NCI-H128 (cell line): ENCODE measurements around the gene STX17.
"Not testable (repeated sequence)": the region's sequence is repeated elsewhere in the genome, so short reads cannot be mapped to it uniquely, and the experiment has no call there.

Source experiments
- DNase-seq: peaks from one replicate; lab custom pipeline; 2025; ENCODE audit not compliant: unreplicated experiment; lab: John Stamatoyannopoulos, UW

Gene STX17

DNA sequence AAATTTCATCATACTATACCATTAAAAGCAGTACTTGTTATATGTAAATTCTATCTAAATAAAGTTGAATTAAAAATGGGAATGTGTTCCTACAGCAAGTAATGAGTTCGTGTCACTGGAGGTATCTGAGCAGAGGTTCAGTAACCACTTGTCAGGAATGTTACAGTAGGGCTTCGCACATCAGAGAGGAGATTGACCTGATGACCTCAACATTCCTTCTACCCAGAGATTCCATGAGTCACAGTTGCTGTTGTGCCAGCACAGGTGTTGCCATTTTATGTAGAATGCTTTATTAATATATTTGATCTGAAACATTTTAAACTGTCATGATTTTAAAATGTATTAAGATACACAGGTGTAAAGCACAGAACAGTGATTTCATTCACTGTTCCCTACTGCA is 60.3 kb downstream of the STX17 start:
- DNase-seq = no peak

DNA sequence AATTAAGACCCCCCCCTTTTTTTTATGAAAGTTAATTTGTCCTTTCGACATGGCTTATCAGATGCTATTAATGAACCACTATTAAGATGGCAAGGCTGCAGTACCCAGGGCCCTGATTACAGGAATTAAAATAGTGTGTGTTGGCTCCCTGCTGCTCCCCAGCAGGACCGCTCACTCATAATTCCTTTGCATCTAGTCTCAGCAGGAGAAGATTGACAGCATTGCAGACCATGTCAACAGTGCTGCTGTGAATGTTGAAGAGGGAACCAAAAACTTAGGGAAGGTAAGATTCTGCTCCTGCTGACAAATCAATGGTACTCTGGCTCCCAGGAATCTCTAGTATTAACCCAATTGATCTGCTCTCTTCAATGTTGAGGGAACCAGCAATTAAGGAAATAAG is 61.0 kb downstream of the STX17 start:
- DNase-seq = no peak

DNA sequence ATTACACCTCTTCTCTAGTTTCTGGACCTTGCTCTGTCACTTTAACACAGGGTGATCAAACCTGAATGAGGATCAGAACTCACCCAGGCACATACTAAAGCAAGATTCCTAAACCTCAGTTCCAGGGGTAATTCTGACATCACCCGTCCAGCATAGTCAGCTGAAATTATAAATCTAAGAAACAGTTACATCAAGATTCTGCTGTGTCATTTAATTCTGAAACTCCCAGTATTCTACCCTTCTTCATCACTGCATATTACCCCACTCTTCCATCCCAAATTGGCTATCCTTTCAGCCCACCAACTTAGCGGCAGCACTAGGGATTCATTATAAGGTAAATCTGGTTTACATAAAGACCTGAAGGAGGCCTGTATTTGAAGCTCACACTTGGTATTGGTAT is 64.0 kb downstream of the STX17 start:
- no peak for DNase-seq

- DNase-seq = no peak
Measured at GRCh38 chr9:99971410-99971809, 65.0 kb downstream of the STX17 start.

DNA sequence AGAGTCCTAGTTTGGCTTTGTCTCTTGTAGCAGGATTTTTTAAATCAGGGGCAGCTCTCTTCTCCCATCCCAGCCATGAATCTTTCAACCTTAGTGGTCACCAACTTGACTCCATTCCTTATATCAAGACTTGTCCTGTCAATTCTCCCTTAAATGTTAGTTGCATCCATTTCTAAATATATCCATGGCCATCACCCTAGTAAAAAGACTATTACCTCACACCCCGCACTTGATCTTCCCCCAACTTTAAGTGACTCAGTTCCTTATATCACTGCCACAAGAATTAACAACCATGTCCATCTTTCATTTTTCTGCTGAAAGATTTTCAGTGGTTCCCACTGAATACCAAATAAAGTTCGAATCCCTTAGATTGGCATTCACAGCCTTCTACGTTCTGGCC is 67.0 kb downstream of the STX17 start:
- no peak for DNase-seq

DNA sequence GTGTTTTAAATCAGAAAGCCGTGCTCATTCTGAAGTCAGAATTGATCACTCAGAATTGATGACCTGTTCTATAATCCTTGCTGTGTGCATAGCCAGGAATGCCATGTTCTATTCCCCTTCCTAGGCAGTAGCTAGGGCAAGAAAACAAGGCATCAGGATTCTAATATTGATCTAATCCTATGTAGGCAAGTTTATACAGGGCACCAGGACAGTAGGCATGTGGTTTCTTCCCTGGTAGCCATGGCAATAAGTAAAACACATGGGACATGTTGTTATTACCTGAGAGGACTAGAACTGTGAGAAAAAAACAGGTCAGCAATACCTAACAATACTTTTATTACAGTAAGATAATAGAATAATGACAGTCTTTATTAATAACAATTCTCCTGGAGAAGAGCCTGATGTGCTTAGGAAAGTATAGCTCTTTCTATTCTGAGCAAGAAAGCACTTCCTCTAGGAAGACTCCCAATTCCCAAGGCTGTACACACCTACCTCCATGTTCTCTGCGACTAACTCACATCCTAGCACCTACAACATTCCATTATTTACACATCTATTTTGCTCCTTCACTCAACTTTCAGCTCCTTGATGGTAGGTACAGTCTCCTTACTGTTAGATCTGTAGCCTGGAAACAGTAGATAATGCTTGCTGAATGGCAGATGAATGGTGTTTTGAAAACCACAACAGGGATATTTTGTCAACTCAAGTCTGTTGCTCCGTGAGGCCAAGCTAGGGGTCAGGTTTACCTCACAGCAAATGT is 70.8 kb downstream of the STX17 start:
- DNase-seq = no peak

DNA sequence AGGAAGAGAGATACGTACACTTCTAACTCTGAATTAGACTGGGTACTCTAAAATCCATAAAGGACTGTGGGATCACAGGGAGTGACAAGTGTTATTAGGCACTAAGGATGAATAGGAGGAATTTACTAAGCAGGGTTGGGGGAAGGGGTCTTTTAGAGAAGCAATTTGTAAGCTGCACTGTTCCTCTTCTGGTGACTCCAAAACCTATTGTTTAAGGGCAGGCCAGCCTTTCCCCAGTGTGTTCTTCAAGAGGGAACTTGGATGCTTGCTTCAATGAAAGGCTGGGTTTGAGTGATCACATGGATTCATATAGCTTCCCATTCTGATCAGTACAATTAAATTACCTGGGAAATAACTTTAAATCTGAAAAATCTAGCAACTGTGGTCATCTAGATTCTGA is 71.8 kb downstream of the STX17 start:
- no peak for DNase-seq

DNA sequence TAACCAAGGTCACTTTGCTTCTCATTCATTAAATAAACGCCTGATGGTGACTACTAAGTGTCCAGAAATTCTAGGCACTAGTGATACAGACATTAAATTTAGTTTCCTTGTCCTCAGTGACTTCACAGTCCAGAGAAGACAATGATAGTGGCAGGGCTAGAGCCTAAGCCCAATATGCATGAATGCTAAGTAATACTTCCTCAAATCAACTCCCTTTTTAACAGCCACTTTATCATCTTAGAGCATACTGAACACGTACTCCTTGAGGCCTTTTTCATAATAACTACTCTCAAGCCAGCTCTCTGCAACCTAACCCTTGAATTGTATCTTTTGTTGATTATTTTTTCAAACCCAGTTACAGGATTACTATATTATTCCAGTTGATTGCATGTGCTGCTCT is 74.1 kb downstream of the STX17 start:
- no peak for DNase-seq

DNA sequence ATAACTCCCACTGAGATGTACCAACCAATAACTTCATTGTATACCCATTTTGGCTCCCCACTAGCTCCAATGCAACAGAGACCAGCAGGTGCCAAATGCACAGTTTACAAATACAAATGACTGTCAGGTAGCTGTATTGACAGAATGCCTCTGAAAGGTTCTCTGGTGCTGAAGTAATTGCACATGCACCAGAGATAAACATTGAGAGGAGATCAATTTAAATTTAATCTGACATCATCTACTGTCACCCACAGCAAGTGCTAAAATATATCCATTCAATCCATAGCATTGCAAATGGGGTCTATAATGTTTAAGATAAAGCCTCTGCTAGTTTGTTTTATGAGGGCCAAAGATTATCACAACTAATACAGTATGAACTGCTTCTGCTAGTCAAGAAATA is 80.2 kb downstream of the STX17 start:
- DNase-seq = no peak

DNA sequence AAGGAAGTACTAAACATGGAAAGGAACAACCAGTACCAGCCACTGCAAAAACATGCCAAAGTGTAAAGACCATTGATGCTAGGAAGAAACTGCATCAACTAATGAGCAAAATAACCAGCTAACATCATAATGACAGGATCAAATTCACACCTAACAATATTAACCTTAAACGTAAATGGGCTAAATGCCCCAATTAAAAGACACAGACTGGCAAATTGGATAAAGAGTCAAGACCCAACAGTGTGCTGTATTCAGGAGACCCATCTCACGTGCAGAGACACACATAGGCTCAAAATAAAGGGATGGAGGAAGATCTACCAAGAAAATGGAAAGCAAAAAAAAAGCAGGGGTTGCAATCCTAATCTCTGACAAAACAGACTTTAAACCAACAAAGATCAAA is 84.1 kb downstream of the STX17 start:
- not testable (repeated sequence) for DNase-seq

DNA sequence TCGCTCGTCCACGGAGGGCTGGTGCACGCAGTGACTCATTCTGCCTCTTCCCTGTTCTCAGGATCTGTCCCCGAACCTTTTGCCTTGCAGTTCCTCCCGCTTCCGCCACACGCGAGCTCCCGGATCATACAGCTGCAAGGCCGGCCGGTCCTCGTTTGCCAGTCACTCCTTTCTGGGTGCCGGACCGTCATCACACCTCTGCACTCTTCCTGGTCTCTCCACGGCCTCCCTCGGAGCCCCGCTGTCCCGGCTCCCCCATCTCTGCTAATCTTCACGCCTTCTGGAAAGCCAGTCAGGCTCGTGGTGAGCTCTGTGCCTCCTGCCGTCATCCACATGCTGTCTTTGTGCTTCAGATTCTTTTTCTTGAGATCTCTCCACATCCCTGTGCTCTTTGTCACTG is 91.8 kb downstream of the STX17 start:
- no peak for DNase-seq

- no peak for DNase-seq
Measured at GRCh38 chr9:99998866-99999265, 92.4 kb downstream of the STX17 start.

GRCh38 chr9:99999797-100000196 is 93.3 kb downstream of the STX17 start:
- DNase-seq = no peak

DNA sequence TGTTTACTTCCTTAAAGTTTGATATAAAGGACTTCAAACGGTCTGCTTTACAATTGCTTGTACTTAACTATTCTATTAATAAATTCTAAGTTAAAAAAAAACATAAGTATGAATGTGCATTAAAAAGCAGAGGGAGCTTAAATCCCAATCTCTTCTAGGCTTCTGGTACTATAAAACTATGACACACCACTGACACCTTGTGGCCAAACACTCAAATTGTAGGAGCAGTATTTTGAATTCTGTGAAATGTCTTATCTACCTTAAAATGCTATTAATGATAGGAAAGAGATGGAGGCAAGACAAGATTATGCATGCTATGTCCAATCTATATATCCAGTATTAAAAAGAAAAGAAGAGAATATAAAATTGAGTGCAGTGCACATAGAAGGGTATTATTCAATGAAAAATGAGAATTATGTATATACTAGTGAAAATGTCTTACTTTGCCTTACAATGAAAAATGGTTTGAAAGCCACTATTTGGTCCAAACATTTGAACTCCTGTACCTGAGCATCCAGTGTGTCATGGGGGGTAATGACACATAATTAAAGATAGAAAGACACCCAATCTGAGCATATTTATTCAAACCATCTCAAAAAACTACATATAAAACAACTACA is 104.7 kb downstream of the STX17 start:
- DNase-seq = no peak

GRCh38 chr9:100012279-100012678 is 105.8 kb downstream of the STX17 start:
- DNase-seq = no peak

- no peak for DNase-seq
Measured at GRCh38 chr9:100013573-100013972, 107.1 kb downstream of the STX17 start.

DNA sequence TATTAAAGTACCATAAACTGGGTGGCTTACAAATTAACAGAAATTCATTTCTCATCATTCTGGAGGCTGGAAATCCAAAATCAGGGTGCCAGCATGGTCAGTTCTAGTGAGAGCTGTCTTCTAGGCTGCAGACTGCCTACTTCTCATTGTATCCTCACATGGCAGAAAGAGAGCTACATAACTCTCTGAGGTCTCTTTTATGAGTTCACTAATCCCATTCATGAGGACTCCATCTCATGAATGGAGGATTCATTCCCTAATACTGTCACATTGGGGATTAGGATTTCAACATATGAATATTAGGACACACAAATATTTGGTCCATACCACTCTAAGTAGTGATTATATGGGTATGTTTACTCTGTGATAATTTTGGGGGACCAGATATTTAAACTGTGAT is 108.4 kb downstream of the STX17 start:
- DNase-seq = no peak

DNA sequence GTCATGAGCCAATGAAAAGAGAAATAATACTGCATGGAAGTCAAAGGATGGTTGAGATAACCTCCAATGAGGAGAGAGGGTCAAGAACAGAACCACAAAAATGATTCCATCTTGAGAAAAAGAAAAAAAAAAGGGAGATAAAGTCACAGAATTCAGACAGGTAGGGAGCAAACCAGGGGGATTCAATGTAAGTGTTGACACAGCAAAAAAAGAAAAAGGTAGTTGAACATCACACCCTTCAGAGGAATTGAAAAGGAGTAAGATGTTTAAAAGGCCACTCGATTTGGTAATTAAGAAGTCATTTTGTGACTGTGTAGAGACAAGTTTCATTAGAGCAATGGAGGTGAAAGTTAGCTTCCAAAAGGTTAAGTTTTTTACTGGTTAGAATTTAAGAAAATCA is 113.1 kb downstream of the STX17 start:
- no peak for DNase-seq
